Common myeloid progenitor, CD34-positive (primary cell): Measurements from ENCODE around the gene TMC3.
"Not testable (repeated sequence)": the region's sequence is repeated elsewhere in the genome, so short reads cannot be mapped to it uniquely, and the experiment has no call there.

Experiments
- CTCF ChIA-PET: fragments of 350-600 bp; sonication (Branson Sonifier 250); formaldehyde crosslinking; loops from one replicate; lab custom pipeline; 2021; ENCODE audit warnings: antibody characterized with exemption; lab: Charles Lee
- POLR2A ChIA-PET: fragments of 350-600 bp; sonication (Branson Sonifier 250); formaldehyde crosslinking; loops from one replicate; lab custom pipeline; 2021; ENCODE audit warnings: antibody characterized with exemption; lab: Charles Lee
- DNase-seq, 3 donors: peaks; one replicate each; pipeline versions ENCODE4 v3.0.0 to v3.0.0-alpha.2; 2013
- H3K27ac ChIP-seq, 2 experiments: 1 replicate in 1 of 2; 2 replicates in 1 of 2; pipeline ENCODE4 v1.7.0; 2013; ENCODE audit warnings: inconsistent platforms in 2 of 2, low read length in 2 of 2, mild to moderate bottlenecking in 2 of 2, low read depth in 1 of 2, moderate library complexity in 1 of 2; ENCODE audit not compliant: severe bottlenecking in 2 of 2, insufficient read depth in 1 of 2, poor library complexity in 1 of 2
- H3K27me3 ChIP-seq, 5 experiments: replicated peaks in 2 of 5; 1 replicate in 3 of 5; 2 replicates in 2 of 5; pipeline versions ENCODE4 v1.6.1 to v1.7.0; 2013; ENCODE audit warnings: low read length in 4 of 5, mild to moderate bottlenecking in 2 of 5, moderate library complexity in 2 of 5, inconsistent platforms in 1 of 5; ENCODE audit not compliant: insufficient read depth in 5 of 5, control insufficient read depth in 4 of 5
- H3K36me3 ChIP-seq, 4 experiments: 1 replicate in 2 of 4; 2 replicates in 2 of 4; pipeline versions ENCODE4 v1.6.1 to v1.7.0; 2013; ENCODE audit warnings: low read length in 3 of 4, control low read depth in 1 of 4, mild to moderate bottlenecking in 1 of 4; ENCODE audit not compliant: control insufficient read depth in 4 of 4, insufficient read depth in 4 of 4
- H3K4me1 ChIP-seq, 4 experiments: 1 replicate in 3 of 4; 2 replicates in 1 of 4; pipeline versions ENCODE4 v1.6.1 to v1.7.1; 2013; ENCODE audit warnings: low read length in 3 of 4, mild to moderate bottlenecking in 3 of 4, control low read depth in 1 of 4, inconsistent platforms in 1 of 4, moderate library complexity in 1 of 4; ENCODE audit not compliant: control insufficient read depth in 4 of 4, insufficient read depth in 4 of 4; ENCODE audit errors: control extremely low read depth in 1 of 4
- H3K4me3 ChIP-seq, 7 experiments: 1 replicate in 4 of 7; 2 replicates in 3 of 7; pipeline versions ENCODE4 v1.5.1 to v1.7.0; 2013; ENCODE audit warnings: mild to moderate bottlenecking in 7 of 7, low read length in 6 of 7, moderate library complexity in 6 of 7, inconsistent platforms in 2 of 7, low read depth in 2 of 7, control low read depth in 1 of 7; ENCODE audit not compliant: insufficient read depth in 4 of 7, control insufficient read depth in 1 of 7; ENCODE audit errors: extremely low read depth in 1 of 7
- H3K9me3 ChIP-seq, 5 experiments: 1 replicate in 4 of 5; 2 replicates in 1 of 5; pipeline versions ENCODE4 v1.6.1 to v1.7.1; 2013; ENCODE audit warnings: low read length in 4 of 5, mild to moderate bottlenecking in 2 of 5, inconsistent platforms in 1 of 5, low read depth in 1 of 5, moderate library complexity in 1 of 5; ENCODE audit not compliant: control insufficient read depth in 4 of 5, insufficient read depth in 2 of 5; ENCODE audit errors: control extremely low read depth in 1 of 5
- WGBS: methylation state at CpG from one replicate; pipeline ENCODE4 v1.1.5; 2013; ENCODE audit not compliant: insufficient coverage; 5-methylcytosine and 5-hydroxymethylcytosine counted together

Gene TMC3

GRCh38 chr15:81357180-81357686 lies 16.8 kb downstream of the TMC3 start:
- CTCF ChIA-PET, result interaction anchor here (0.8 to 1.8 kb wide), 4 partner anchors 15 to 202 kb away, joined by 4 to 6 read pairs (median 4); no protein-coding TSS in a partner anchor
- peak in 1 of 3 donors; percentile 6 for DNase-seq

DNA sequence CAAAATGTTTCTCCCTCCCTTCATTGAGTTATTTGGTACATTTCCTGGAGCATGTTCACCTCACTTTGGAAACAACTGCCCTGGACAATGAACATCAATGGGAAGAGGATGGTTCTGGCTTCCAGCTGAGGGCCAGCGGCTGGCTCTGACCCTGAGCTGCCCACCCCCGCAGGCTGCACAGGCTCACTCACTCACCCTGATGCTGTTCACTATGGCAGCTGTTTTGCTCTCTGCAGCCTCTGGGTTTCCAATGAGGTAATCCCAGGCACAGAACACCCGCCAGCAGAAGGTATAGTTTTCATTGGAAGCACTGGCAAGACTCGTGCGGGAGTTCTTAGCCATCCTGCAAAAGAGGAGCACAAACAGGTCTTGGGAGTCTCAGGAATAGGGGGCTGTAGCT lies 17.8 kb downstream of the TMC3 start:
- ChIA-PET CTCF (interaction anchor here (0.6 to 1.8 kb wide), 4 partner anchors 17 to 827 kb away, joined by 3 to 5 read pairs (median 4); partner anchors contain the start of gene TMC3), POLR2A (interaction anchor here (0.6 to 0.8 kb wide), 2 partner anchors 11 to 16 kb away, joined by 3 read pairs; no protein-coding TSS in a partner anchor)
- no peaks in the 10 kb centered on the region for H3K27me3 ChIP-seq
- no peak overlapping the region for H3K4me3 ChIP-seq
- H3K27ac ChIP-seq, result no peak overlapping the region
- H3K36me3 ChIP-seq, result no peaks in the 10 kb centered on the region
- DNase-seq, result no peak
- H3K4me1 ChIP-seq, result no peaks in the 10 kb centered on the region
- WGBS, result 98% methylated on average over 5 of the region's 5 CpGs
- H3K9me3 ChIP-seq, result no peaks in the 10 kb centered on the region

More at GRCh38 chr15:81357180-81357686, 16.8 kb downstream of the TMC3 start:
- 91% methylated on average over 6 of the region's 6 CpGs for WGBS
- Histone ChIP-seq H3K27me3 (no peaks in the 10 kb centered on the region), H3K9me3 (no peaks in the 10 kb centered on the region), H3K27ac (no peak overlapping the region), H3K4me3 (no peak overlapping the region), H3K4me1 (no peaks in the 10 kb centered on the region), H3K36me3 (no peaks in the 10 kb centered on the region)
- POLR2A ChIA-PET, result no interaction called here

GRCh38 chr15:81351651-81352050 lies 22.4 kb downstream of the TMC3 start:
- 97% methylated on average over 3 of the region's 5 CpGs for WGBS
- H3K9me3 ChIP-seq, result no peaks in the 10 kb centered on the region
- POLR2A ChIA-PET, result interaction anchor here (0.6 kb wide), 1 partner anchor 18 kb away, joined by 3 read pairs; no protein-coding TSS in a partner anchor
- no peaks in the 10 kb centered on the region for H3K27me3 ChIP-seq
- H3K36me3 ChIP-seq, result no peaks in the 10 kb centered on the region
- CTCF ChIA-PET, result no interaction called here
- DNase-seq, result no peak
- no peaks in the 10 kb centered on the region for H3K4me1 ChIP-seq
- H3K27ac ChIP-seq, result no peak overlapping the region
- no peak overlapping the region for H3K4me3 ChIP-seq

- no peaks in the 10 kb centered on the region for H3K9me3 ChIP-seq
- no peak overlapping the region for H3K4me3 ChIP-seq
- ChIA-PET POLR2A (no interaction called here), CTCF (no interaction called here)
- no peaks in the 10 kb centered on the region for H3K27me3 ChIP-seq
- H3K36me3 ChIP-seq, result no peaks in the 10 kb centered on the region
- WGBS, result 94% methylated on average over 3 of the region's 3 CpGs
- DNase-seq, result no peak
- no peak overlapping the region for H3K27ac ChIP-seq
- no peaks in the 10 kb centered on the region for H3K4me1 ChIP-seq
These were observed 24.7 kb downstream of the TMC3 start for GRCh38 chr15:81349271-81349670.

DNA sequence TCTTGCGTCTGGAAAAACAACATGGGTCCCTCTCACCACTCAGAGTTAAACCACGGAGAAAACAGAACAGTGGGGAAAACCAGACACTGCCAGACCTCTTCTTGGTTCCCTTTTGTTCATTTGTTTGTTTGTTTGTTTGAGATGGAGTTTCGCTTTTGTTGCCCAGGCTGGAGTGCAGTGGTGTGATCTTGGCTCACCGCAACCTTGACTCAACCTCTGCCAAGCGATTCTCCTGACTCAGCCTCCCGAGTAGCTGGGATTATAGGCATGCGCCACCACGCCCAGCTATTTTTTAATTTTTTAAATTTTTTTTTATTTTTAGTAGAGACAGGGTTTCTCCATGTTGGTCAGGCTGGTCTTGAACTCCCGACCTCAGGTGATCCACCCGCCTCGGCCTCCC lies 25.3 kb downstream of the TMC3 start:
- DNase-seq, CTCF ChIA-PET, H3K9me3 ChIP-seq, H3K27me3 ChIP-seq, H3K4me3 ChIP-seq, H3K27ac ChIP-seq, H3K36me3 ChIP-seq, POLR2A ChIA-PET, H3K4me1 ChIP-seq: not testable (repeated sequence)
- 100% methylated on average over 4 of the region's 11 CpGs for WGBS

DNA sequence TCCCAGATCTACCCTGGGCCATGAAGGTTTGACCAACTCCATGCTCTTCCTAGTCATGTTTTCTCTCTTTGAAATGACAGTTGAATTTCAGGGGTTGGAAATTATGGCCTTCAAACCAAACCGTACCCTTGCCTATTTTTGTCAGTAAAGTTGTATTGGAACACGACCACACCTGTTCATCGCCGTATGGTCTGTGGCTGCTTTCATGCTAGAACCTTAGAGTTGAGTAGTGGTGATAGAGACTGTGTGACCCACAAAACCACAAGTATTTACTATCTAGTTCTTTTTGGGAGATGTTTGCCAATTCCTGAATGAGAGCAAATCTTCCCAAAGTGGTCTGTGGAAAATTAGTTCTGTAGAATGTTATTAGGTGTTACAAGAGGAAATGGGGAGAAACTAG lies 26.1 kb downstream of the TMC3 start:
- no peaks in the 10 kb centered on the region for H3K4me1 ChIP-seq
- 100% methylated on average over 2 of the region's 4 CpGs for WGBS
- H3K27ac ChIP-seq, result no peak overlapping the region
- no peaks in the 10 kb centered on the region for H3K36me3 ChIP-seq
- H3K9me3 ChIP-seq, result no peaks in the 10 kb centered on the region
- ChIA-PET CTCF (no interaction called here), POLR2A (no interaction called here)
- H3K4me3 ChIP-seq, result no peak overlapping the region
- H3K27me3 ChIP-seq, result no peaks in the 10 kb centered on the region
- no peak for DNase-seq

GRCh38 chr15:81346611-81347010 lies 27.4 kb downstream of the TMC3 start:
- no peak for DNase-seq
- no CpG with 5 or more reads among the region's 2 CpGs for WGBS
- ChIA-PET POLR2A (no interaction called here), CTCF (no interaction called here)
- no peaks in the 10 kb centered on the region for H3K36me3 ChIP-seq
- H3K9me3 ChIP-seq, result no peaks in the 10 kb centered on the region
- no peaks in the 10 kb centered on the region for H3K4me1 ChIP-seq
- H3K4me3 ChIP-seq, result no peak overlapping the region
- no peaks in the 10 kb centered on the region for H3K27me3 ChIP-seq
- H3K27ac ChIP-seq, result no peak overlapping the region
